ENCODE results near the gene PLEKHH1.

The PLEKHH1 gene

GRCh38 chr14:67569011-67569650 is 36.0 kb downstream of the PLEKHH1 start:
- DNase-seq, result no peak

- DNase-seq, result no peak
Observed at GRCh38 chr14:67569651-67570290, 36.7 kb downstream of the PLEKHH1 start.

- DNase-seq, result no peak
Observed at GRCh38 chr14:67570453-67570852, 37.4 kb downstream of the PLEKHH1 start.

GRCh38 chr14:67571275-67571990 is 38.3 kb downstream of the PLEKHH1 start:
- peak; percentile 71 for DNase-seq

DNA sequence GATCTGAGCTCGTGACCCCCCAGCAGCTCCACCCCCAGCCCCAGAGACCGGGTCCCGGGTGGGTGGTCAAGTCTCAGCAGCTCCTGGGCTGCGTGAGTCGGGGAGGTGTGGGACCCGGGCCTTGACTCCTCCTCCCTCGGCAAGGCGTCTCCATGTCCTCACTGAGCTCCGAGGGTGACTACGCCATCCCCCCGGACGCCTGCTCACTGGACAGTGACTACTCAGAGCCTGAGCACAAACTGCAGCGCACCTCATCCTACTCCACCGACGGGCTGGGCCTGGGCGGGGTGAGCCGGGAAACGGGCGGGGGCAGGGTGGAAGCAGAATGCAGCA is 38.9 kb downstream of the PLEKHH1 start:
- no peak for DNase-seq

GRCh38 chr14:67572608-67573007 is 39.5 kb downstream of the PLEKHH1 start:
- DNase-seq, result no peak

DNA sequence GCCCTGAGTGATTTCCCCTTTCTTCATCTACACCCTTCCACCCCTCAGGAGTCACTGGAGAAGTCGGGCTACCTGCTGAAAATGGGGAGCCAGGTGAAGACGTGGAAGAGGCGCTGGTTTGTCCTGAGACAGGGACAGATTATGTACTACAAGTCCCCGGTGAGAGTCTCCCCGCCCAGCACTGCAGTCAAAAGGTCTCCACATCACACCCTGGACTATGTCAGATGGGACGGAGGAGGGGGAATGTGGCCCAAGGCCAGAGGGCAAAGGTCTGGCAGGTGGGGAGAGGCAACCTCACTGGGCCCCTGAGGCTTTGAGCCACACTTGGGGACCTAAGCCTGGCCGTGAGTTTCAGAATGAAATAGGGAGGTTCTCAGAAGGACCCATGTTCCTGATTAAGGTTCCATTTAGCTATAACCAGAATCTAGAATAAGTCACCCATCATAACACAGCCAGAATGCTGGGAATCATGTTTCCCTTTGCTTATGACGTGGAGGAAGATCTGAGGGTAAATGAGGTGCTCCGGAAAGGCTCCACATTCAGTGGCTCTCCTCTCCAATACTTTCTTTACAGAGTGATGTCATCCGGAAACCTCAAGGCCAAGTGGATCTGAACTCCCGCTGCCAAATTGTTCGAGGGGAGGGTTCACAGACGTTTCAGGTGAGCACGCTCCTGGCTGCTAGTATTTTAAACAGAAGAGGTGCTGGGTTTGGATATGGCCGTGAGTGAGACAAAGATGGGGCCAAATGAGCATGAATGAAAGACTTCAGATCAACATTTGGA is 40.3 kb downstream of the PLEKHH1 start:
- DNase-seq, result peak; percentile 28

DNA sequence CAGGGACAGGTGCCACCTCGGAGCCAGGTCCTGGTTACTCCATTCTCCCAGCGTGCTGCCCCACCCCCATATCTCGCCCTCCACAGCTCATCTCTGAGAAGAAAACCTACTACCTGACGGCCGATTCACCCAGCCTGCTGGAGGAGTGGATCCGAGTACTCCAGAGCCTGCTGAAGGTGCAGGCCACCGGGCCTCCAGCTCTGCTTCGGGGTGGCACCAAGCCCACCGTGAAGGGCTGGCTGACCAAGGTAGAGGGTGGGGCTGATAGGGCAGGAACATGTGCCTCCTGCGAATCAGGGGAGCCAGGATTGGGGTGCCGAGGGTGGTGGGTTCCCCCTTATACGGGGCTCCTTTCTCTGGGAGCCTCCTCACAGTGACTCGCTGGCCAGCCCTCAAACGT is 41.1 kb downstream of the PLEKHH1 start:
- no peak for DNase-seq

DNA sequence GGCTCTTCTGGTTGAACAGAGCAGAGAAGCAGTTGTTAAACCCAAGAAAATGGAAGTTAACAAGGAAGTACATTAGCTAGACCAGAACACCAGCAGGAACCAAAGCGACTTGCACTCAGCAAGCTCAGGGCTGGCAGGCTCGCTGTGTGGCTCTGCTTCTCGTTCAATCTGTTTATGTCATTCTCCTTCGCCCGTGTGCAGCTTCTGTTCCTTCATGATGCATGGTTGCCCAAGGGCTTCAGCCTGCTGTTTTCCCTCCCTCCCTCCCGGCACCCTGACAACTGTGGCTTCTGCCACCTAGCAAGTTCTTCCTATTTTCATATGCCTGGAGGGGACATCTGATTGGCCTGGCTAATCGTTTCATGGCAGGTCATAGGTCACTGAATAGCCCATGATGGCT is 41.7 kb downstream of the PLEKHH1 start:
- DNase-seq, result no peak

- no peak for DNase-seq
Observed at GRCh38 chr14:67575684-67576083, 42.6 kb downstream of the PLEKHH1 start.

DNA sequence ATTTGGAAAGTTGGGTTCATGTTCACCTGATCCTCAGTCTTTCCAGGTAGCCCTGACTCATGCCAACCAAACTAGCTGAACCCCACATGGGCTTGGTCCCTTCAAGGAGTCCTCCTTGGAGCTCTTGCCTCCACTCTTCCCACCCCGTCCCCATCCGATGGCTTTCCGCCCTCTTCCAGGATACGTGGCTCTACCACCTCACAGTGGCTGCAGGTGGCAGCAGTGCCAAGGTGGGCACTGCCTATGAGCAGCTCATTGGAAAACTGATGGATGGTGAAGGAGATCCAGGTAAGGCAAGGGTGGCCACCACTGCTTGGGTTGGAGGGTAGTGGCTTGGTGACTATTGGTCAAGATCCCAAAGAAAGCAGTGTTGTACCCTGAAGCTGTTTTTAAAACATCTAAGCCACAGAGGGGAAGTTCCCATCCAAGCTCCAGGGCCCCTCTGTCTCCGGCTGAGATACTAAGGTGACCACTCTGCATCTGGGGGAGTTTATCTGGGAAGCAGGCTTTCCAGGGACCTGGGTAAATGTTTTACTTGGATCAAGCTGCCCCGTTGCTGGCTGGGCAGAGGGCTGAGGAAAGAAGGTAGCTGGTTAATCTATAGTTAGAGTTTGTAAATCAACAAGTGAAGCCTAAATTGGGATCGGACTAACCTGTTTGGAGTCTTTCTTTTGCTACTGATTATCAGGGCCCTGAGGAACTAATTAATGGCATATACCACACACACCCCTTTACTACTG is 43.3 kb downstream of the PLEKHH1 start:
- DNase-seq, result no peak

DNA sequence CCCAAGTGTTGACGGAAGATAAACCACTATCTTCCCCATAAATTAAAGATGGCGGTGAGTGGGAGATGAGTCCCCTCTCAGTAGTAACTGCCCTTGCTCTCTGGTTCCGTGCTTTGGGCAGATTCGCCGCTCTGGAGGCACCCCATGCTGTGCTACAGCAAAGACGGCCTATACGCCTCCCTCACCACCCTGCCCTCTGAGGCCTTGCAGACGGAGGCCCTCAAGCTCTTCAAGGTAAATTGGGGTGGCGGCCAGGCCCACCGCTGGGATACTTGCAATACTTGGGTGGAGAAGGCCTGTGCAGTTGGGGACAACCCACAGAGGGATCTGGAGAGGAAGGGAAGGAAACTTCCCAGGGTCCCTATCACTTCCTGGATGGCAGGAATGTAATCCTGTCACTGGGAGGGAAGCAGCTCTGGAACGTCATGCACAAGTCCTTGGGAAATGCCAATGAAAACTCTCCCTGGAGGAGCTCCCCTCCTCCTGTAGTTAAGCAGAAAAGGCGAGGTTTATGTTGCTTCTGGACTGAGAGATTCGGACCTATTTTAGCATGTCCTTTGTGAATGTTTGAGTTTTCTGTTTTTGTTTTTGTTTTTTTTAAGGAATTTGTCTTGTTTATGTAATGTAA is 44.2 kb downstream of the PLEKHH1 start:
- DNase-seq, result no peak

GRCh38 chr14:67577909-67578749 is 45.0 kb downstream of the PLEKHH1 start:
- DNase-seq, result peak; percentile 52

DNA sequence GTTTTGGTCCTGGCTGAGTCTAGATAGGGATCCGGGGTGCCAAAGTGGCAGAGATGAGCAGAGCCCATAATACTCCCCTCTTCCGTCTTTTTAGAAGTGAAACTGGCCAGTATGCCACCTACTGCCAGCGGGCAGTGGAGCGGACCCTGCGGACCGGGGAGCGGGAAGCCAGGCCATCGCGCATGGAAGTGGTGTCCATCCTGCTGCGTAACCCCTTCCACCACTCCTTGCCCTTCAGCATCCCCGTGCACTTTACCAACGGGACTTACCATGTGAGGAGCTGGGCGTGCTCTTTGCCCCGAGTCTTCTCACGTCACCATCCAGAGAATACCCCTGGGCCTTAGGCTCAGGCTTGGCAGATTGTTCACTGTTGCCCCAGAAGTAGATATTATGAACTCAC is 46.0 kb downstream of the PLEKHH1 start:
- no peak for DNase-seq

DNA sequence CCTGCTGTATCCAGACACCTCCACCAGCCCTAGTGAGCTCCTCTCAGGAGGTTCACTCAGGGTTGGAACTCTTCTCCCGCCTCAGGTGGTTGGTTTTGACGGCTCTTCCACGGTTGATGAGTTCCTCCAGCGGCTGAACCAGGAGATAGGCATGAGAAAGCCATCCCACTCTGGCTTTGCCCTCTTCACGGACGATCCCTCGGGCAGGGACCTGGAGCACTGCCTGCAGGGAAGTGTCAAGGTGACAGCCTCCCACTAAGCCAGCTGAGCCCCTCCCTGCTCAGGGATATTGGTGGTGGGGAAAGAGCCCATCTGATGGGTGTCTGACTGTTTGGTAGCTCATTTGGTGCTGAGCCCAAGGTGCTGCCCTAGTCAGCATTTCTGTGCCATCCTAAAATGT is 46.5 kb downstream of the PLEKHH1 start:
- DNase-seq, result no peak

- DNase-seq, result no peak
Observed at GRCh38 chr14:67580336-67581171, 47.5 kb downstream of the PLEKHH1 start.

GRCh38 chr14:67581643-67582042 is 48.6 kb downstream of the PLEKHH1 start:
- no peak for DNase-seq

DNA sequence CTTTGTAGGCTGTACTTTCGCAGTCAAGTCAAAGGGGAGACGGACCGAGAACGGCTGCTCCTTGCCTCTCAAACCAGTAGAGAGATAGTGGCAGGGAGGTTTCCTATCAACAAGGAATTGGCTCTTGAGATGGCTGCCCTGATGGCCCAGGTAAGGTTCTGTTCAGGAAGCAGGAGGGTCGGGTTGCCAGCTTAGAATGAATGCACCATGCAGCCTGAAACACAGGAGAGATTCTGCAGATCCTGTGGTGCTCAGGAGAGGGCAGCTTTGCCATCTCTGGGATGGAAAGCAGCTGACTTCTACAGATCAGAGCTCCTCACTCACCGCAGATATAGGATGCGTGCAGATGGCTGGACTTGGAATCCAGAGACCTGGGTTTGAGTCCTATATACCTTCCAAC is 49.0 kb downstream of the PLEKHH1 start:
- no peak for DNase-seq

DNA sequence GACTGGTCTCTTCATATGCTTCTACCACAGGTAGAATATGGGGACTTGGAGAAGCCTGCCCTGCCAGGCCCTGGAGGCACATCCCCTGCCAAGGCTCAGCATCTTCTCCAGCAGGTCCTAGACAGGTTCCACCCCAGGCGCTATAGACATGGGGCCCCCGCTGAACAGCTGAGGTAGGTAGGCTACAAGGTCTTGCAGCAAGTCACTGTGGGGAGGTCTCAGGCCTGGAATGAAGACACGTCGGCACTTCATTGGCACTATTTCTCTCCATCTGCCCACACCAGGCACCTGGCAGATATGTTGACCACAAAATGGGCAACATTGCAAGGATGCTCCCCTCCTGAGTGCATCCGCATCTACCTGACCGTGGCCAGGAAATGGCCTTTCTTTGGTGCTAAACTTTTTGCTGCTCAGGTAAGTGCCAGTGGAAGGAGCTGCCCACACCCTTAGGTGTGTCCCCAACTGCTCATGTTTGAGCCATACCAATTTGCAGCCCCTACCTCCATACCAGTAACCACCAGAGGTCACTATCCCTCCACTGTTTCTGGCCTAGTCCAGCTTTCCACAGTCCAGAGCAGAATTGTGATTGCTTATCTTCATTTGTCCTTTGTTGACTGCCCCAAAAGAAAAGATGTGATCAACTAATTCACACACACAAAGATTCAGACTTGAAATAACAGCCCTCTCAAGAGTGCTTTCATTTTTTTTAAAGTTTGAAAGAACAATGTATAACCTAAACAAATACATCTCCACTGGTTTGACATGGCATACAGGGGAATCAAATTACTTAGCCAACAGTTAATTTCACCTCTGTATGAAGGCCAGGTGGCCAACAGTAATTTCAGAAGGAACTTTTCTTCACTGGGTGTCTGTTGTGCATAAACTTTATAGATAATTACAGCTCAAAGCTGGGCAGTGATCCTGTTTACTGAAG is 50.9 kb downstream of the PLEKHH1 start:
- peak; percentile 54 for DNase-seq

Data from DMS79 treated with DMSO at 0.1 percent for 48 hours (cell line).